ENCODE data around the gene SARDH.

The SARDH gene

GRCh38 chr9:133647148-133647547, 91.0 kb downstream of the SARDH start:
- DNase-seq (ENCODE audit: low read depth in 2 of 2): no peak

GRCh38 chr9:133645021-133645765, 93.0 kb downstream of the SARDH start:
- no peak for DNase-seq (ENCODE audit: low read depth in 2 of 2)

- no peak for DNase-seq (ENCODE audit: low read depth in 2 of 2)
These were observed 94.0 kb downstream of the SARDH start for GRCh38 chr9:133643978-133644760.

GRCh38 chr9:133643362-133643755, 94.8 kb downstream of the SARDH start:
- DNase-seq (ENCODE audit: low read depth in 2 of 2): no peak

GRCh38 chr9:133642708-133643361, 95.3 kb downstream of the SARDH start:
- no peak for DNase-seq (ENCODE audit: low read depth in 2 of 2)

GRCh38 chr9:133641861-133642595, 96.1 kb downstream of the SARDH start:
- no peak for DNase-seq (ENCODE audit: low read depth in 2 of 2)

GRCh38 chr9:133641396-133641655, 96.8 kb downstream of the SARDH start:
- no peak for DNase-seq (ENCODE audit: low read depth in 2 of 2)

- DNase-seq (ENCODE audit: low read depth in 2 of 2): no peak
These were observed 97.4 kb downstream of the SARDH start for GRCh38 chr9:133640580-133641395.

- DNase-seq (ENCODE audit: low read depth in 2 of 2): no peak
These were observed 98.0 kb downstream of the SARDH start for GRCh38 chr9:133640160-133640559.

GRCh38 chr9:133639613-133640012, 98.5 kb downstream of the SARDH start:
- DNase-seq (ENCODE audit: low read depth in 2 of 2): no peak

- DNase-seq (ENCODE audit: low read depth in 2 of 2): no peak
These were observed 99.4 kb downstream of the SARDH start for GRCh38 chr9:133638711-133639110.

GRCh38 chr9:133638076-133638475, 100.1 kb downstream of the SARDH start:
- no peak for DNase-seq (ENCODE audit: low read depth in 2 of 2)

- DNase-seq (ENCODE audit: low read depth in 2 of 2): no peak
These were observed 100.6 kb downstream of the SARDH start for GRCh38 chr9:133637451-133638055.

- no peak for DNase-seq (ENCODE audit: low read depth in 2 of 2)
These were observed 101.2 kb downstream of the SARDH start for GRCh38 chr9:133636902-133637301.

GRCh38 chr9:133635533-133636531, 102.3 kb downstream of the SARDH start, which contains the start of gene DBH:
Gene DBH, plus strand, starts transcription at chr9:133636363. Its CDS starts 9 bp downstream, at chr9:133636372.
- no peak for DNase-seq (ENCODE audit: low read depth in 2 of 2)

- no peak for DNase-seq (ENCODE audit: low read depth in 2 of 2)
These were observed 103.1 kb downstream of the SARDH start for GRCh38 chr9:133635098-133635497.

- DNase-seq (ENCODE audit: low read depth in 2 of 2): no peak
These were observed 104.0 kb downstream of the SARDH start for GRCh38 chr9:133634081-133634691.

GRCh38 chr9:133633681-133634080, 104.5 kb downstream of the SARDH start:
- DNase-seq (ENCODE audit: low read depth in 2 of 2): no peak

Measured in stimulated activated CD8-positive, alpha-beta memory T cell treated with anti-CD3 and anti-CD28 coated beads, Interleukin-7, amount 100 ng/mL, for 1 hour (primary cell).